ENCODE data around the gene WDR11.

DNA sequence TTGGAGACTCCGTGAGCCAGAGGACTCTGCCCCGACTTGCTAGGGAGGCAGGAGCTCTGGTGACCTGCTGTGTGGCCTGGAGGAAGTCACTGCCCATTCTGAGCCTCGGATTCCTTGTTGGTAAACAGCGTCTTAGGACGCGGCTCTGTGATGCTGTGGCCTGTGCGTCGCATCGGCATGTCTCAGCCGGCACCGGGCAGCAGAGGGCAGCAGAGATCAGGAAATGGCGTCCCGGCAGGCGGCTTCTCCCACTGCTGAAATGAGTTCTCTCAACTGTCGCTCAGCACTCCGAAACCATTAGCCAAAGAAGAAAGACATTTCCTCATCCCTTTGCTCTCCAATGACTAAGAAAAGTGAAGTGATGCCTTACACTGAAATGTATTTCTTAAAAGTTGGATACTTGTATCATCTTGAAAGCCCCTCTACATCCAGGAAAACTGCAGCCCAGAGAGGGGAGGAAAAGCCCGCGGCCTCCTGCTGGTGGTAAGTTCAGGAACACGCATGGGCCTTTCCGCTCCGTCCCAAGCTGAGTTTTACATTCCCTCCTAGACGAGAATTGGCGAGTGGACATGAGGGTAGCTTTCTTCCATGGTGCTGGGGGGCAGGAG lies 91.7 kb downstream of the WDR11 start:
- TF ChIP-seq CBX2 (IDR thresholded peaks at IDR 0.05; ENCODE audit: borderline replicate concordance, low read depth) (no peak), JUNB (IDR thresholded peaks at IDR 0.05) (no peak), ZSCAN20 (CRISPR knock-in tag; IDR thresholded peaks at IDR 0.05) (no peak), RARB (CRISPR knock-in tag; IDR thresholded peaks at IDR 0.05) (no peak), HOXA7 (CRISPR knock-in tag; IDR thresholded peaks at IDR 0.05) (no peak), POLR2A (IDR thresholded peaks at IDR 0.05; ENCODE audit: low read length) (no peak), MYC (IDR thresholded peaks at IDR 0.05; ENCODE audit: borderline replicate concordance, low read length) (no peak), CHD2 (IDR thresholded peaks at IDR 0.05; ENCODE audit: low read length, partially characterized antibody) (no peak)
- TF ChIP-seq, protein P1, sequence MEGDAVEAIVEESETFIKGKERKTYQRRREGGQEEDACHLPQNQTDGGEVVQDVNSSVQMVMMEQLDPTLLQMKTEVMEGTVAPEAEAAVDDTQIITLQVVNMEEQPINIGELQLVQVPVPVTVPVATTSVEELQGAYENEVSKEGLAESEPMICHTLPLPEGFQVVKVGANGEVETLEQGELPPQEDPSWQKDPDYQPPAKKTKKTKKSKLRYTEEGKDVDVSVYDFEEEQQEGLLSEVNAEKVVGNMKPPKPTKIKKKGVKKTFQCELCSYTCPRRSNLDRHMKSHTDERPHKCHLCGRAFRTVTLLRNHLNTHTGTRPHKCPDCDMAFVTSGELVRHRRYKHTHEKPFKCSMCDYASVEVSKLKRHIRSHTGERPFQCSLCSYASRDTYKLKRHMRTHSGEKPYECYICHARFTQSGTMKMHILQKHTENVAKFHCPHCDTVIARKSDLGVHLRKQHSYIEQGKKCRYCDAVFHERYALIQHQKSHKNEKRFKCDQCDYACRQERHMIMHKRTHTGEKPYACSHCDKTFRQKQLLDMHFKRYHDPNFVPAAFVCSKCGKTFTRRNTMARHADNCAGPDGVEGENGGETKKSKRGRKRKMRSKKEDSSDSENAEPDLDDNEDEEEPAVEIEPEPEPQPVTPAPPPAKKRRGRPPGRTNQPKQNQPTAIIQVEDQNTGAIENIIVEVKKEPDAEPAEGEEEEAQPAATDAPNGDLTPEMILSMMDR (IDR thresholded peaks at IDR 0.05) = peak; percentile 90
- TF ChIP-seq, protein P2, sequence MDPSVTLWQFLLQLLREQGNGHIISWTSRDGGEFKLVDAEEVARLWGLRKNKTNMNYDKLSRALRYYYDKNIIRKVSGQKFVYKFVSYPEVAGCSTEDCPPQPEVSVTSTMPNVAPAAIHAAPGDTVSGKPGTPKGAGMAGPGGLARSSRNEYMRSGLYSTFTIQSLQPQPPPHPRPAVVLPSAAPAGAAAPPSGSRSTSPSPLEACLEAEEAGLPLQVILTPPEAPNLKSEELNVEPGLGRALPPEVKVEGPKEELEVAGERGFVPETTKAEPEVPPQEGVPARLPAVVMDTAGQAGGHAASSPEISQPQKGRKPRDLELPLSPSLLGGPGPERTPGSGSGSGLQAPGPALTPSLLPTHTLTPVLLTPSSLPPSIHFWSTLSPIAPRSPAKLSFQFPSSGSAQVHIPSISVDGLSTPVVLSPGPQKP (IDR thresholded peaks at IDR 0.05; ENCODE audit: low read depth, low read length) = no peak
- TF ChIP-seq, protein P3, sequence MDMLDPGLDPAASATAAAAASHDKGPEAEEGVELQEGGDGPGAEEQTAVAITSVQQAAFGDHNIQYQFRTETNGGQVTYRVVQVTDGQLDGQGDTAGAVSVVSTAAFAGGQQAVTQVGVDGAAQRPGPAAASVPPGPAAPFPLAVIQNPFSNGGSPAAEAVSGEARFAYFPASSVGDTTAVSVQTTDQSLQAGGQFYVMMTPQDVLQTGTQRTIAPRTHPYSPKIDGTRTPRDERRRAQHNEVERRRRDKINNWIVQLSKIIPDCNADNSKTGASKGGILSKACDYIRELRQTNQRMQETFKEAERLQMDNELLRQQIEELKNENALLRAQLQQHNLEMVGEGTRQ (IDR thresholded peaks at IDR 0.05) = no peak

All from A549 (cell line).